Measurements from ENCODE around the gene ATOSA. TPM values are rescaled to one million over a fixed set of nuclear protein-coding genes. Genes with fewer than 3 reads are reported as not detected.

The ATOSA gene
- total RNA-seq, 1 experiment from 2014 or later: 21.3 TPM

- ChIA-PET POLR2A (interaction anchor here (1.1 to 5.5 kb wide), 3 partner anchors 10 to 21 kb away, joined by 3 to 55 read pairs (median 9); no protein-coding TSS in a partner anchor), CTCF (interaction anchor here (1.0 kb wide), 1 partner anchor 36 kb away, joined by 3 read pairs; no protein-coding TSS in a partner anchor)
- Mint-ChIP-seq H3K4me1 (ENCODE audit: insufficient read depth, unreplicated experiment) (peaks cover 8% of the 10 kb centered on the region), H3K27ac (ENCODE audit: low read depth, unreplicated experiment) (no peak overlapping the region), H3K27me3 (ENCODE audit: insufficient read depth, unreplicated experiment) (no peaks in the 10 kb centered on the region), H3K36me3 (ENCODE audit: insufficient read depth, unreplicated experiment) (peaks cover 60% of the 10 kb centered on the region), H3K4me3 (ENCODE audit: unreplicated experiment) (no peak overlapping the region), H3K9me3 (ENCODE audit: unreplicated experiment) (no peaks in the 10 kb centered on the region)
- no peak for DNase-seq (ENCODE audit: unreplicated experiment)
- TF ChIP-seq, protein P1, sequence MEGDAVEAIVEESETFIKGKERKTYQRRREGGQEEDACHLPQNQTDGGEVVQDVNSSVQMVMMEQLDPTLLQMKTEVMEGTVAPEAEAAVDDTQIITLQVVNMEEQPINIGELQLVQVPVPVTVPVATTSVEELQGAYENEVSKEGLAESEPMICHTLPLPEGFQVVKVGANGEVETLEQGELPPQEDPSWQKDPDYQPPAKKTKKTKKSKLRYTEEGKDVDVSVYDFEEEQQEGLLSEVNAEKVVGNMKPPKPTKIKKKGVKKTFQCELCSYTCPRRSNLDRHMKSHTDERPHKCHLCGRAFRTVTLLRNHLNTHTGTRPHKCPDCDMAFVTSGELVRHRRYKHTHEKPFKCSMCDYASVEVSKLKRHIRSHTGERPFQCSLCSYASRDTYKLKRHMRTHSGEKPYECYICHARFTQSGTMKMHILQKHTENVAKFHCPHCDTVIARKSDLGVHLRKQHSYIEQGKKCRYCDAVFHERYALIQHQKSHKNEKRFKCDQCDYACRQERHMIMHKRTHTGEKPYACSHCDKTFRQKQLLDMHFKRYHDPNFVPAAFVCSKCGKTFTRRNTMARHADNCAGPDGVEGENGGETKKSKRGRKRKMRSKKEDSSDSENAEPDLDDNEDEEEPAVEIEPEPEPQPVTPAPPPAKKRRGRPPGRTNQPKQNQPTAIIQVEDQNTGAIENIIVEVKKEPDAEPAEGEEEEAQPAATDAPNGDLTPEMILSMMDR (IDR thresholded peaks at IDR 0.05; ENCODE audit: unreplicated experiment): no peak
- no TSS peak for BruUV-seq (replicated peaks)
- intact Hi-C loops (cut with micrococcal nuclease): no loop called here
These were observed 6.5 kb downstream of the ATOSA start for GRCh38 chr15:52672661-52673060.

DNA sequence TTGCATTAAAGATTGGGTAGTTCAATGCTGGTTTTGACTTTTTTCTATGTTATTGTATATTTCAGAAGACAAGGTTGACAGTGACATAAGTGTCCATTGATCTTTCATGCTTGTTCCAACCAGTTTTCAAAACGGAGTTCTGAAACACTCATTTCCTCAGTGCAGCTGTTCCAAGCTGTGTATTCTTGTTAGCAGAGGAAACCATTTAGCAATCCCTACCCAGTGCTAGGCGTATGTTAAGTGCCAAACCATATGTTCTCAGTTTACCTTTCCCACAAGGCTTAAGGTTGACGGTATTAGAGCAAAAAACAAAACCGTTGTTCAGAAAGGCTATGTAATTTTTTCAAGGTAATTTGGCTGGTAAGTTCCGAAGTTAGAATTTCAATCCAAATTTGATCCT is 9.1 kb downstream of the ATOSA start:
- H3K4me1 Mint-ChIP-seq (ENCODE audit: insufficient read depth, unreplicated experiment): peaks cover 11% of the 10 kb centered on the region
- CTCF ChIA-PET: interaction anchor here (0.8 kb wide), 1 partner anchor 62 kb away, joined by 3 read pairs; no protein-coding TSS in a partner anchor

GRCh38 chr15:52668133-52668532 is 11.1 kb downstream of the ATOSA start:
- Mint-ChIP-seq H3K4me3 (ENCODE audit: unreplicated experiment) (no peak overlapping the region), H3K9me3 (ENCODE audit: unreplicated experiment) (no peaks in the 10 kb centered on the region), H3K36me3 (ENCODE audit: insufficient read depth, unreplicated experiment) (peaks cover 75% of the 10 kb centered on the region), H3K4me1 (ENCODE audit: insufficient read depth, unreplicated experiment) (peaks cover 11% of the 10 kb centered on the region), H3K27ac (ENCODE audit: low read depth, unreplicated experiment) (no peak overlapping the region), H3K27me3 (ENCODE audit: insufficient read depth, unreplicated experiment) (no peaks in the 10 kb centered on the region)
- no peak for DNase-seq (ENCODE audit: unreplicated experiment)
- BruUV-seq (replicated peaks): no TSS peak
- POLR2A ChIA-PET: interaction anchor here (0.7 to 1.0 kb wide), 6 partner anchors 9 to 789 kb away, joined by 3 to 4 read pairs (median 3); no protein-coding TSS in a partner anchor
- TF ChIP-seq, protein P1 (IDR thresholded peaks at IDR 0.05; ENCODE audit: unreplicated experiment): no peak
- intact Hi-C loops (cut with micrococcal nuclease): no loop called here
- CTCF ChIA-PET: no interaction called here

More for the DNA sequence above, 9.1 kb downstream of the ATOSA start:
- no peaks in the 10 kb centered on the region for H3K9me3 Mint-ChIP-seq (ENCODE audit: unreplicated experiment)
- TF ChIP-seq, protein P1 (IDR thresholded peaks at IDR 0.05; ENCODE audit: unreplicated experiment): no peak
- H3K27ac Mint-ChIP-seq (ENCODE audit: low read depth, unreplicated experiment): no peak overlapping the region
- DNase-seq (ENCODE audit: unreplicated experiment): no peak
- BruUV-seq (replicated peaks): no TSS peak
- H3K27me3 Mint-ChIP-seq (ENCODE audit: insufficient read depth, unreplicated experiment): no peaks in the 10 kb centered on the region
- no peak overlapping the region for H3K4me3 Mint-ChIP-seq (ENCODE audit: unreplicated experiment)
- POLR2A ChIA-PET: interaction anchor here (0.6 to 1.6 kb wide), 2 partner anchors 18 to 20 kb away, joined by 3 to 5 read pairs; no protein-coding TSS in a partner anchor
- intact Hi-C loops (cut with micrococcal nuclease): no loop called here
- H3K36me3 Mint-ChIP-seq (ENCODE audit: insufficient read depth, unreplicated experiment): peaks cover 61% of the 10 kb centered on the region

DNA sequence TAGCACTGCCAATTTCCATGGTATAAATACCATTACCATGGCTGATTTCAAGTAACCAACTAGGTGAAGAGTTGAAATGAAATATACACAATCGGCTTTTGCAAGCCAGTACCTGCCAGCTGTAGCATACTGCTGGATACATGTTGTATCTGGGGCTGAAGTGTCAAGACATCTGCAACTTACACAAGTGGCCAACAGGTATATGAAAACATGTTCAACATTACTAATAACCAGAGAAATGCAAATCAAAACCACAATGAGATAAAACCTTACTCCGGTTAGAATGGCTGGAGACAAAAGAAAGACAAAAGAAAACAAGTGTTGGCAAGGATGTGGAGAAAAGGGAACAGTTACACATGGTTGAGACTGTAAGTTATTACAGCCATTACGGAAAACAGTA is 11.6 kb downstream of the ATOSA start:
- POLR2A ChIA-PET: interaction anchor here (0.9 to 1.0 kb wide), 4 partner anchors 10 to 38 kb away, joined by 3 to 4 read pairs (median 4); no protein-coding TSS in a partner anchor
- H3K27ac Mint-ChIP-seq (ENCODE audit: low read depth, unreplicated experiment): no peak overlapping the region

More for the DNA sequence above, 11.6 kb downstream of the ATOSA start:
- CTCF ChIA-PET: interaction anchor here (0.7 to 1.2 kb wide), 2 partner anchors 12 to 154 kb away, joined by 4 read pairs; partner anchors contain the start of gene ATOSA
- no peak for DNase-seq (ENCODE audit: unreplicated experiment)
- intact Hi-C loops (cut with micrococcal nuclease): no loop called here
- TF ChIP-seq, protein P1 (IDR thresholded peaks at IDR 0.05; ENCODE audit: unreplicated experiment): no peak
- BruUV-seq (replicated peaks): no TSS peak
- Mint-ChIP-seq H3K9me3 (ENCODE audit: unreplicated experiment) (no peaks in the 10 kb centered on the region), H3K27me3 (ENCODE audit: insufficient read depth, unreplicated experiment) (no peaks in the 10 kb centered on the region), H3K4me1 (ENCODE audit: insufficient read depth, unreplicated experiment) (peaks cover 11% of the 10 kb centered on the region), H3K4me3 (ENCODE audit: unreplicated experiment) (no peak overlapping the region), H3K36me3 (ENCODE audit: insufficient read depth, unreplicated experiment) (peaks cover 75% of the 10 kb centered on the region)
